ENCODE measurements around the gene CALML6. TPM values are rescaled to one million over a fixed set of nuclear protein-coding genes. Genes with fewer than 3 reads are reported as not detected.

The CALML6 gene
- total and polyA plus RNA-seq, 9 donors: 0.04 to 0.43 (median 0.13) TPM; not detected in 2

GRCh38 chr1:1877865-1878436 lies 37.1 kb upstream of the CALML6 start:
- Histone ChIP-seq H3K36me3 (no peaks in the 10 kb centered on the region), H3K9me3 (no peaks in the 10 kb centered on the region), H3K27ac (no peak overlapping the region), H3K4me3 (no peak overlapping the region), H3K4me1 (ENCODE audit: insufficient read depth) (peaks cover 32% of the 10 kb centered on the region), H3K27me3 (no peaks in the 10 kb centered on the region)
- intact Hi-C loops (cut with DNase I): no loop called here
- no peak for TF ChIP-seq CTCF (IDR thresholded peaks at IDR 0.05)
- 85 to 89% (median 86%) methylated on average over 5 of the region's 5 CpGs for WGBS, 3 donors
- no peak for DNase-seq

GRCh38 chr1:1879942-1880341 lies 35.1 kb upstream of the CALML6 start:
- 91 to 94% (median 94%) methylated on average over 5 of the region's 5 CpGs for WGBS, 3 donors
- intact Hi-C loops (cut with DNase I): no loop called here
- Histone ChIP-seq H3K4me3 (no peak overlapping the region), H3K4me1 (ENCODE audit: insufficient read depth) (peaks cover 27% of the 10 kb centered on the region), H3K9me3 (no peaks in the 10 kb centered on the region), H3K27me3 (no peaks in the 10 kb centered on the region), H3K36me3 (no peaks in the 10 kb centered on the region), H3K27ac (no peak overlapping the region)
- no peak for DNase-seq
- TF ChIP-seq EP300 (IDR thresholded peaks at IDR 0.05) (no peak), POLR2A (IDR thresholded peaks at IDR 0.05) (no peak), CTCF (IDR thresholded peaks at IDR 0.05) (no peak)

GRCh38 chr1:1880617-1881312 lies 34.3 kb upstream of the CALML6 start:
- peaks cover 27% of the 10 kb centered on the region for H3K4me1 ChIP-seq (ENCODE audit: insufficient read depth)
- no peak overlapping the region for H3K27ac ChIP-seq
- no peak for DNase-seq
- no peaks in the 10 kb centered on the region for H3K27me3 ChIP-seq
- H3K4me3 ChIP-seq: no peak overlapping the region
- TF ChIP-seq POLR2A (IDR thresholded peaks at IDR 0.05): no peak
- no peak for TF ChIP-seq CTCF (IDR thresholded peaks at IDR 0.05)
- no peak for TF ChIP-seq EP300 (IDR thresholded peaks at IDR 0.05)
- no peaks in the 10 kb centered on the region for H3K36me3 ChIP-seq
- H3K9me3 ChIP-seq: no peaks in the 10 kb centered on the region
- 37 to 44% (median 37%) methylated on average over 13 of the region's 13 CpGs for WGBS, 3 donors
- intact Hi-C loops (cut with DNase I): no loop called here

- Histone ChIP-seq H3K9me3 (no peaks in the 10 kb centered on the region), H3K4me3 (no peak overlapping the region), H3K27ac (no peak overlapping the region), H3K36me3 (no peaks in the 10 kb centered on the region), H3K27me3 (no peaks in the 10 kb centered on the region), H3K4me1 (ENCODE audit: insufficient read depth) (peaks cover 24% of the 10 kb centered on the region)
- intact Hi-C loops (cut with DNase I): no loop called here
- TF ChIP-seq EP300 (IDR thresholded peaks at IDR 0.05): no peak
- TF ChIP-seq POLR2A (IDR thresholded peaks at IDR 0.05): no peak
- no peak for TF ChIP-seq CTCF (IDR thresholded peaks at IDR 0.05)
- 76 to 82% (median 79%) methylated on average over 6 of the region's 6 CpGs for whole genome bisulfite sequencing, 3 donors
- DNase-seq: no peak
Observed at GRCh38 chr1:1881727-1882126, 33.3 kb upstream of the CALML6 start.
